Stimulated activated CD4-positive, alpha-beta T cell treated with anti-CD3 and anti-CD28 coated beads, Interleukin-12 subunit alpha, Interleukin-12 subunit beta, amount 100 ng/mL, for 48 hours (primary cell): ENCODE measurements around the gene COPB1.
"Not testable (repeated sequence)": the region's sequence is repeated elsewhere in the genome, so short reads cannot be mapped to it uniquely, and the experiment has no call there.

ENCODE experiments used
- DNase-seq, 3 donors: peaks; one replicate each; pipeline ENCODE4 v3.0.0-alpha.2; 2020; ENCODE audit warnings: low read depth in 2 of 3, low spot score in 1 of 3

COPB1 gene, protein sequence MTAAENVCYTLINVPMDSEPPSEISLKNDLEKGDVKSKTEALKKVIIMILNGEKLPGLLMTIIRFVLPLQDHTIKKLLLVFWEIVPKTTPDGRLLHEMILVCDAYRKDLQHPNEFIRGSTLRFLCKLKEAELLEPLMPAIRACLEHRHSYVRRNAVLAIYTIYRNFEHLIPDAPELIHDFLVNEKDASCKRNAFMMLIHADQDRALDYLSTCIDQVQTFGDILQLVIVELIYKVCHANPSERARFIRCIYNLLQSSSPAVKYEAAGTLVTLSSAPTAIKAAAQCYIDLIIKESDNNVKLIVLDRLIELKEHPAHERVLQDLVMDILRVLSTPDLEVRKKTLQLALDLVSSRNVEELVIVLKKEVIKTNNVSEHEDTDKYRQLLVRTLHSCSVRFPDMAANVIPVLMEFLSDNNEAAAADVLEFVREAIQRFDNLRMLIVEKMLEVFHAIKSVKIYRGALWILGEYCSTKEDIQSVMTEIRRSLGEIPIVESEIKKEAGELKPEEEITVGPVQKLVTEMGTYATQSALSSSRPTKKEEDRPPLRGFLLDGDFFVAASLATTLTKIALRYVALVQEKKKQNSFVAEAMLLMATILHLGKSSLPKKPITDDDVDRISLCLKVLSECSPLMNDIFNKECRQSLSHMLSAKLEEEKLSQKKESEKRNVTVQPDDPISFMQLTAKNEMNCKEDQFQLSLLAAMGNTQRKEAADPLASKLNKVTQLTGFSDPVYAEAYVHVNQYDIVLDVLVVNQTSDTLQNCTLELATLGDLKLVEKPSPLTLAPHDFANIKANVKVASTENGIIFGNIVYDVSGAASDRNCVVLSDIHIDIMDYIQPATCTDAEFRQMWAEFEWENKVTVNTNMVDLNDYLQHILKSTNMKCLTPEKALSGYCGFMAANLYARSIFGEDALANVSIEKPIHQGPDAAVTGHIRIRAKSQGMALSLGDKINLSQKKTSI

DNA sequence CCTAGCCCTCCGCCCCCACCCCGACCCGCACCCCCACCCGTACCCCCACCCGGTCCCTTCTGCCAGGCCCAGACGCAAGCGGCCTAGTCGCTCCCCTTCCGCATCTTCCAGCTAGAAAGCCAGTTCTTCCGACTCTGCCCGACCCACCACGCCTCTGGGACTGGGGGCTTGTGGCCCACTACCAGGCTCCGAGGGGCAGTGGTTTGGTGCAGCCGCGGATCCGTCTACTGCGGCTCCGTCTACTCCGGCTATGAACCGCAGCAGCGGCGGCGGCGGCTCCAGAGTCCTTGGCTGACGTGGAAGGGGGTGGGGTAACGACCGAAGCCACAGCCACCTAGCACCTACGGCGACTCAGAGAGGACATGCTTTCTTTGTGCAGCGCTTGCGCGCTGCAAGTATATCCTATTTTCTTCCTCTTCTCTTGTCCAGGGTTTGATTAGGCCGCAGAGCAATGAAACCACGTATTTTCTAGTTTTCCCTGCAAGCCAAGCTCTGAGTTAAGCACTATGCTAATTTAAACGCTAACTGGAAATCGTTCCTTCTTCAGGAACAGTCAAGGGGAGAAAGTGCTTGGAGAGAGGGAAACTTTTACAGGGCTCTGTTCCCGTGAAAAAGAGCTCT is at the start of gene COPB1:
TSS of gene COPB1 (minus strand) at position 252 of the 621 bp plus-strand sequence. CDS start 883 bp downstream, outside the sequence.
- peak; percentile 85 to 88 (median 88) for DNase-seq

DNA sequence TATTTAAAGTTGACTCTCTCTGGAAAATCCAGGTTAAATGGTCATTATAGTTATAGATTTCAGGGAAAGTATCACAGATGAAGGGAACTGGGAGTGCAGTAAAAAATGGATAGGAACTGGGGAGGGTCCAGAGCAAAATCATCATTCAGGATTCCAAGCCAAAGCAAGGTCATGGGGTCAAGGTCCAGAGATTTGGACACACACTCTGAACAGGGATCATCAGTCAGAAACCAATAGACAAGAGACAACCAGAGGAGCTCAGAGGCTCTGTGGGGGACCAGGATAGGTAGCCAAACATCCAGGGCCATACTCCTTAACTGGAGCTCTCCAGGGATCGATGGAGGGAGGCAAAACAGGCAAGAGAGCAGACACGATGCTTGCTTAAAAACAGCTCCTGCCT is 47.8 kb upstream of the COPB1 start:
- DNase-seq = no peak

DNA sequence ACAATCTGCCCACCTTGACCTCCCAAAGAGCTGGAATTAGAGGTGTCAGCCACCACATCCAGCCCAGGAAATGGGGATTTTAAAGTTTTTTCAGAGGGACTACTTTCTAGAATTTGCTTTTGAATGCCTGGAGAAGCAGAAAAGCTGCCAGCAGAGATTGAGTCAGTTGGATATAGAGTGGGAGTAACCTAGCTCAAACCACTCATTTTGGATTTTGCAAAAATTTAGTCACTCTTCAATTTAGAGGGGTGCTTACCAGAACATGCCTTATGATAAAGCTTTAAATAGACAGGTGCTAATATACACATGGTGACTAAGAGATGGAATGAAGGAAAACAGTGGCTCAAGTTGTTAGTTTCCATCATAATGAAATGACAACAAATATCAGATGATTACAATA is 47.1 kb upstream of the COPB1 start:
- no peak for DNase-seq

DNA sequence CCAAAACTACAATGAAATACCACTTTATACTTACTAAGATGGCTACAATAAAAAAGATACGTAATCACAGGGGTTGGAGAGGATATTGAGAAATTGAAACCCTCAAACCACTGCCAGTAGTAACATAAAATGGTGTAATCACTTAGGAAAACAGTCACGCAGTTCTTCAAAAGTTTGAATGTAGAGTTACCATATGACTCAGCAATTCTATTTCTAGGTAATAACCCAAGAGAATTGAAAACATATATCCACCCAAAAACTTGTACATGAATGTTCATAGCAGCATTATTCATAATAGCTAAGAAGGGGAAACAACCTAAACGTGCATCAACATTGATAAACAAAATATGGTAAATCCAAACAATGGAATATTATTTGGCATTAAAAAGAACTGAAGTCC is 45.0 kb upstream of the COPB1 start:
- DNase-seq = no peak

DNA sequence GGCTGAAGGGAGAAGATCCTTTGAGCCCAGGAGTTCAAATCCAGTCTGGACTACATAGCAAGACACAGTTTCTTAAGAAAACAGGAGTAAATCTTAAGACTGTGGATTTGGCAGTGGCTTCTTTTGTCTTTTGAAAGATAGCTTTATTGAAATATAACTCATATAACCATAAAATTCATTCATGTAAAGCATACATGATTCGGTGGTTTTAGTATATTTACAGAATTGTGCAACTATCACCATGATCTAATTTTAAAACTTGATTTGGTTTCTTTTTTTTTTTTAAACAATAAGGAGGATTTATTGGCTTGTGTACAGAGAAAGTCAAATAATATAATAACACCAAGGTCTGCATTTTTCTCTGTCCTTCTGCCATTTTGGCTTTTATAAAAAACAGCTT is 43.6 kb upstream of the COPB1 start:
- DNase-seq = no peak

DNA sequence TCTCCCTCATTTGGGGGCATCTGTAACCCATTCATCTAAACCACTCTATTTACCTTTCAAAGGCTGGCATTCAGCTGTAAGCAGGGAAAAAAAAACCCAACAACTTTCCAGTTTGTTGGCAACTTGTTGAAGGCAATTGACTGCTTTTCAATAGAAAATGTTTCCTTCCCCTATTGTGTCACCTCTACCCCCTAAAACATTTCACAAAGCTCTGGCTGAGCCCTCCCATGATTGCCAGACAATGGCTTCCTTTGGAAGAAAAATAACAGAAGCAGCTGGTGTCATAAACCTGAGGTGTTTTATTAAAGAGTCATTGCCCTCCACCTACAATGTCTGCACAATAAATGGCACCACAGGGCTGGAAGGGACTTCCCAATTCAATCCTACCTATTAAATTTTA is 42.7 kb upstream of the COPB1 start:
- no peak for DNase-seq

DNA sequence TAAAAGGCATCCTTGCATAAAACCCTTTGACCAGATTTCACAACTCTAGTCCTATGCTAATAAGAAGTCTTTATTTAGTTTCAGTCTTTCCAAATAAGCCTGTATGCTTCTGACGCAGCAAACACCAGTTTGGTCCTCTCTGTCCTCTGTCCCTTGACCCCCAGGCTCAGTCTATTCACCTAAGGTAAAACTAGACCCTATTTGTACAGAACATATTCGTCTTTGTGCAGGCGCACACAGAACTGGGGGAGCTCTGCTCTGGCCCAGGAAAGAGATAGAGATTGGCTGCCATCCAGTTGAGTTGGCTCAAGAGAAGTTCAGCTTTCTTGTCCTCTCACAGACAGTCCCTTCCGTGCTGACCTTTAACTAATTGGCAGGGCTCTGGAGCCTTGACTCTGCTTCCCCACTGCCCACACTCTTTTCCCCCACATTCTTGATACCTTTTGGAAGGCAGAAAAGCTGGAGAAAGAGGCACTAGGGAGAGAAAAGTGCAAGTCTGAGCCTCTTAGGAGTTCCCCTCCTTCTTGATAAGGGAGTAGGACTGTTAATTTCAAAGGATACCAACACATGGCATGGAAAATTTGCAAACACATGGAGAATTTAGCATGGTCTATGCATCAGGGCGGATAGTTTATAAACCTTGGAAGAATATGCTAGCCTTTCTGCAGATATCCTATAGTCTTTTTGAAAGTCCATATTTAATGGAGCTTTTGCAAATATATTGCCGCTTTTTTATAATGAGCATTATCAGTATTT is 41.8 kb upstream of the COPB1 start:
- no peak for DNase-seq

DNA sequence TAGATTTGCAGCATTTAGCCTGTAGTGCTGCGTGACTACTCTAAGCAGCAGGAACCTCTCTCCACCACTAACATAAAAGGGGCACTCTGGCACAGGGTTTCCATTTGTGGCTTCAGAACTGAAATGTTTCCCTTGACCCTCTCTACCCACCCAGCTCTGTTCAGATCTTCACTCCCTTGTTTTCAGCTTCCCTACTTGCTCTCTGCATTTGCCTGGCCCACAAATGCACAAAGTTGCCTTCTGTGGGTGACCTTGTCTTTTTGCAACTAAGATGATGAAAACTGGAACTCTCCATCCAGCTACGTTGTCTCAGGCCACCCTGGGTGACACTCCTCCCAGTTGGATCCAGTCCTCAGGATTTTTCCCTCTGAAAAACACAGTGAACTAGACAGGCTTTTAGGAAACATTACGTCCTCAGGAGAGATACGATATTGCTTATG is 40.4 kb upstream of the COPB1 start:
- no peak for DNase-seq

DNA sequence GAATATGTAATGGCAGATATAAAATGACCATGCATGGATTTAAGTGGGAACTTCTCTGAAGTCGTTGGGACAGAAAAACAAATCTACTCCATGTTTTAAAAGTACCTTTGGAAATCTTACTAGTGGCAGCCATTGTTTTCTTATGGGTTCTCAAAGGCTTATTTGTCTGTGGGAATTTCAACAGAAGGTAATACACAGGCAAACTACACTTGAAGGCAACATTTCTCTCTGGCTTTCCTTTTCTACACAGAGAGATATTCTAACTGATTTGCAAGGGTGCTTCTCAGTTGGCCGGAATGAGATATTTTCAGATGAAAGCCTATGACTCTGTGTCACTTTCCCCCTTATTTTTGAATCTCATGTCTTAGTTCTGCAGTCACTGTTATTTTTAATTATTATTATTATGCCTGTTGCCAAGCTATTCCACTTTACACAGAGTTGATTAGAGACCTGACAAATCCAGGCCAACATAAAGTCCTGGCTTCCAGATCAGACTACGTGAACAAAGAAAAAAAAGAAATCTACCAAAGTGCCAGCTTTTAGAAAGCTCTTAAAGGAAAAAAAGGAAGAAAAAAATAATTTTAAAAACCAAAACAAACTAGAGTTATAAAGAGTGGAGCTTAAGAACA is 39.4 kb upstream of the COPB1 start:
- DNase-seq = no peak

DNA sequence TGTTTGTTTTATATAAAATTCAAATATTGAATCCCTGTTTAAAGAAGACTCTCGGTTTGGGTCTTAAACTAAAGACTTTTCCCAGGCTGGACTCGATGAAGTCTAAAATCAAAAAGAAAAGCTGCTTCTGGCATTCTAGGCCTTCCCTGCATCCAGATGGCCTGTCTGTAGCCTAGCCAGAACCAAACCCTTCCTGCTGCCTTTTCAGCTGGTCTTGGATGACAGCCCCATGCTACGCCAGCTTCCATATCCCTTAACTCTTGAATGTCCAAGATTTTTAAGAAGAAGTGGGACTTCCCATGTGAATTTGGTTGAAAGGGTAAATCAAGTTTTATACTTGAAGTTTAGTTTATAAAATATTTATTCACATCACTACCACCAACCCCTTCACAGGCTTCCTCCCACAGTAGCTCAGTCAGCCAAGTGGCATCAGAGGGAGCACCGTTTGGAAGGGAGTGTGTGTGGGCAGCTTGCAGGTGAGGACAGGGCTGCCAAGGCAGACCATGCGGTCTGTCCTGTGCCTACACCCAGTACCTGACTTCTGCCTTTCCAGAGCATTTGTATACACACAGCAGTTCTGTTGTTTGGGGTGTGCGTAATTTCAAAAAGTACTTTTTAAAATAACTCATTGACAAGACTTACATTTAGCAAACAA is 38.8 kb upstream of the COPB1 start:
- DNase-seq = no peak

DNA sequence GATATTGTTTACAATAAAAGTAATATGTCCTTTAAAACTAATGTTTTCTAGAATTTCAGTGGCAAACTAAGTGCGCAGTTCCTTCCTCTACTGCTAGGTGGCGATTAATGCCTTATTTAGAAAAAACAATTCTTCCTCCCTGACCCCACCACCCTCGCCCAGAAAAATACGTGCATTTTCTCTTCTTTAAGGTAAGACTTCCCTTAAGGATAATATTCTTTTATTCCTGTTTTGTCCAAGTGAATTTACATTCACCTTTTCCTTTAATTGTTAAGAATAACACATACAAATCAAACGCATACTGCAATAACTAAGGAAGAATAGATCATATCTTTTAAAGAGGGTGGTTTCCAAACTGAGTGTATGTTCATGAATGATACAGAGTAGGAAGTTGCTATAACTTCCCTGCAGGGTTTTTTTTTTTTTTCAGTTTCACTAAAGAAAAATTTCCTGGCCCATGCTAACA is 37.6 kb upstream of the COPB1 start:
- DNase-seq = peak in 2 of 3 donors; percentile 16 to 48

DNA sequence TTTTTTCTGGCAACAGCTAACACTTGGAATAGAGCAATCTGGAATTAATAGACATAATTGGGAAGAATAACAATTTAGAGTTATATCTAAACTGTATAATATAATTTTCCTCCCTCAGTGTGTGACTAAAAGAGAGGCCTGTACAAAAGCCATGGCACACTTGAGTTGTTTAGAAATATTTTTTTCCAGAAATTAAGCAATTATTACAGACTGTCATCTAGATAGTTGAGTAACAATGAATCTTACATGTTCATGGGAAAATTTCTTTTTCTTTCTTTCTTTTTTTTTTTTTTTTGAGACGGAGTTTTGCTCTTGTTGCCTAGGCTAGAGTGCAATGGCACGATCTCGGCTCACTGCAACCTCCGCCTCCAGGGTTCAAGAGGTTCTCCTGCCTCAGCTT is 35.6 kb upstream of the COPB1 start:
- not testable (repeated sequence) for DNase-seq

DNA sequence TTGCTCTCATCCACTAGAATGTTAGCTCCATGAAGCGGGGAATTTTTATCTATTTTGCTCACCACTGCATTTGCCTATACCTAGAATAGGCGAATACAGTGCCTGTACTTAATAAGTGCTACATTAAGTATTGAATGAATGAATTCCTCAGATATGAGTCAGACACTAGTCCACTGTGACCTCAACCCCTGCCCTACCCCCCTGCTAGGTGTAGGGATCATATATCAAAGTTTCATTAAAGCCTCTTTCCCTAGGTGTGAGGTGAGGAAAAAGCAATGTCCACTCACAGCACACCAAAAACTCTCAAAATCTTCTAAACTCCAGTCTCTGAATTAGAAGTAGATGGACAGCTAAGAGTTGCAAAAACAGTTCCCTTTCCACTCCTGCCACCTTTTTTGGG is 30.3 kb upstream of the COPB1 start:
- DNase-seq = no peak

DNA sequence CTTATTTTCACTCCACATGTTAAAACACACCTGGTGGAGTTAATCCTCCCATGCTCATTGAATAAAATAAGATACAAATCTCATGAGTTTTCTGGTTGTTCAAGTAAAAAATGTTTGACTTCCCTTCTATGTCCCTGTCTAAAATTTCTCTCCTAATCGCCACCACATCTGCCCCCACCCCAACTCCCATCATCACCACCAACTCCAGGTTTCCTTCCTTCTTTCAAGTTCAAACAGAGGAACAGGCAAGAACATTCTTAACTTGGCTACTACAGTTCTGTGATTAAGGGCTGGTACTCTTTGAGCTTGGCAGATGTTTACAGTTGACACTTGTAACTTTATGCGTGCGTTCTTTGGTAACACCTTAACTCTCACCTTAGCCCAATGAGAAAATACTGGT is 29.7 kb upstream of the COPB1 start:
- no peak for DNase-seq

DNA sequence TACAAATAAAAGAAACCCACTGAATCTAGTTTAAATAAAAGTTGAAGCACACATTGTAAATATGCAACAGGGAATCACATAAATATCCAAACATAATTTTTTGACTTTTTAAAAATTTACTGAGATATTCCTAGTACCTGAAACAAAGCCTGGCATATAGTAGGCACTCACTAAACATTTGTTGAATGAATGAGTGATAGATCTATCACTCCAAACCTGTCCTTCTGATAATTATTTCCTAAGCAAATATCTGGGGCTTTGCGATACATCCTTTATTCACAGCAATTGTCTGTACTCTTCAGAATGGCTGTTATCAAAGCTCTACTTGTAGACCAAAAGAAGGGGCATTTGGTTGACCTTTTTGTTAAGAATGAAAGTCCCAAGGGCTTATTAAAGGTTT is 23.2 kb upstream of the COPB1 start:
- DNase-seq = no peak

DNA sequence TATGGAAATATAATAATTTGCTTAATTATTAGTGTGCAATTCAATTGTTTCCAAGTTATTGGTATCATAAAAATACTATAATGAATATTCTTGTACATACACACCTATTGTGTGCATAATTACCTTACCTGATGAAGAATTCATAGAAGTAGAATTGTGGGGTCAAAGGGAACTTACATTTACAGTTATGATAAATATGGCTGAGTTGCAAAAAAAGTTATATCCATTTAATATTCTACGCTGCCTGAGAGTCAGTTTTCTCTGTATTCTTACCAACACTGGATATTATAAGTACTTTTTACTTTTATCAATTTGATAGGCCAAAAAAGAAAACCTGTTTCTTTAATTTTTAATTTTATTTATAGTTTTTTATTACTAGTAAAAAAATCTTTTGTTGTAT is 22.6 kb upstream of the COPB1 start:
- no peak for DNase-seq

DNA sequence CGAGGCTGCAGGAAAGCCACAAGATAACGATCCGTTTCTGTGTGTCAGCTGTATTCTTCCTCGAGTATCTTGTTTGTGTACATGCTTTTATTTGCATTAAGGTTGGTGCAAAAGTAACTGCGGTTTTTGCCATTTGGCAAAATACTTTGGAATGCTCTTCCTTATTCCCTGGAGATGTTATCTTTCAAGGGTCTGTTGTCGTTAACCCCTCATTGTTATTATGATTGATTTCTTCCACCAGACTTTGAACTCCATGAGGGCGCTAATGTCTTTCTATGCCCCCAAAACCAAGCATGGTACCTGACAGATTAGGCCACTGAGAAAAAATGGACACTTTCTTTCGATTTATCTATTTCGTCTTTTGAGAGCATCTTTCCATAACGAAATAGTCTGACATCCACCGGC is 21.1 kb upstream of the COPB1 start:
- DNase-seq = no peak

DNA sequence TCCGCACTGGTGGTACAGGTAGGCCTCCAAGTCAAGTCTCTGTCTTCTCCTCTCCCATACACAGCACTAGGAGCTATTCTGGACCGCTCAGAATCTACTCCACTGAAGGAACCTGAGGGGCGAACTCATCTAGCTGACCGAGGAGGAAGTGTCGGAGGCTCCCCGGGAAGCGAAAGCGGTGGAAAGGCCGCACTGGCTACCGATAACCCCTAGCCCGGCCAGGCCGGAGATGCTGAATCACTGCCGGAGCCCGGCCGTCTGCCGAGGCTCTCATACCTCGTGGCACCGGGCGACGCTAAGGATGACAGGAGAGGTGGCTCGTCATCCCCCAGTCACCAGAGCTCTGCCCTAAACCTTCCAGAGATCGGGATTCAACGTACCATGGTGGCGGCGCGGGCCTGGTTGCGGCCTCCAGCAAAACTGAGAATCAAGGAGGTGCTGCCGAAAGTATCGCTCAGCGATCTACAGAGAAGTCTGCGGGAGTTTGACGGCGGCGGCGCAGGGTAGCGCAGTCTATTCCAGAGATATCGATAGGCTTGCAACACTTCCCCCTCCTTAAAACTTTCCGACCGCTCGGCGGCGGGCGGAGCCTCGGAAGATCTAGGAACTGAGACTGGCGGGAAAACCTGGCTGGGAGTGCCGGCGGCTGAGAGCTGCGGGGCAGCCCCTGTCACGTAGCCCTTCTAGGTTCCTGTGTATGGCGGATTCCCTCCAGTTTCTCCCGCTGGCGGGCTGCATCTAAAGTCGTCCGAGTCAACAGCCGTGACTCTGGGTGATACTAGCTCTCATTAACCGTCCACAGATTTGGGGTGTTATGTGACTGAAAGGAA is 20.5 kb upstream of the COPB1 start, which contains the start of gene PSMA1:
TSS of gene PSMA1 (minus strand) at position 470 of the 830 bp plus-strand sequence. CDS start at position 383, 87 bp downstream.
- peak; percentile 81 to 93 (median 92) for DNase-seq

DNA sequence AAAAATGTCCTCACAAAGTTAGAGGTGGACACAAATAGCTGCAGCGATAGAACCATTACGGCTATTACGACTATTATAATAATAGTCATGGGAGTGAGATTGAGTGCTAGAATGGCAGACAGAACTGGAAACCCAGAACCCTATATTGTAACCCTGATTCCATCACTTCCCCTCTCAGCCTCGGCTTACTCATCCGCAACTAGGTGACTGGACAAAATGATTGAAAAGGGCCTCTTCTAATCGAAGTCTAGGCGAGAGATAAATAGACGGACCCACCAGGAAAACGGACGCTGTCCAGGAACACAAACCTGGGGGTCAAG is 19.9 kb upstream of the COPB1 start:
- peak in 1 of 3 donors; percentile 18 for DNase-seq
